ENCODE results near the gene NDUFC2.

DNA sequence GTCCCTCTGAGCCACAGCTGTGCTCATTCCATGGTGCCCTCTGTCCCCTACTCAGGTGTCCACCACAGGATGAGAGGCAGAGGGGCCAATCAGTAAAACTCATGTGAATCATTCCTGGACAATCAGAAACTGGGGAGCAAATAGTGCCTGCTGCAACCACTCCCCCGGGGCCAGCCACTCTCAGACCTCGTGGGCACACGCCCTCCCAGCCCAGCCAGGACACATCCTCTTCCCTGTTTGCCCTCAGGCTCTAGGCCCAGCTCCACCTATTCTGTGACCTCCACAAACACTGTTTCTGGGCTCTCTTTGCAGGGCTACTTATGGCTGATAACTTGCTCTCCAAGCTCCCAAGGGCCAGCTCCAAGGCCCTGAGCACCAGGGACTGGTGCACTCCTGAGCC lies 42.6 kb downstream of the NDUFC2 start:
- TF ChIP-seq POLR2AphosphoS5 (IDR thresholded peaks at IDR 0.05; ENCODE audit: low read depth) (no peak), REST (IDR thresholded peaks at IDR 0.05; ENCODE audit: unreplicated experiment) (no peak), EZH2 (IDR thresholded peaks at IDR 0.05; ENCODE audit: low read depth, unreplicated experiment) (no peak), EZH2phosphoT487 (IDR thresholded peaks at IDR 0.05; ENCODE audit: unreplicated experiment) (no peak), CREB1 (CRISPR knock-in tag; IDR thresholded peaks at IDR 0.05; ENCODE audit: low read depth) (no peak), STAT1 (IDR thresholded peaks at IDR 0.05; ENCODE audit: unreplicated experiment) (no peak), ZNF331 (CRISPR knock-in tag; IDR thresholded peaks at IDR 0.05; ENCODE audit: low read depth) (no peak), ZNF114 (CRISPR knock-in tag; IDR thresholded peaks at IDR 0.05) (no peak)
- TF ChIP-seq, protein P1, sequence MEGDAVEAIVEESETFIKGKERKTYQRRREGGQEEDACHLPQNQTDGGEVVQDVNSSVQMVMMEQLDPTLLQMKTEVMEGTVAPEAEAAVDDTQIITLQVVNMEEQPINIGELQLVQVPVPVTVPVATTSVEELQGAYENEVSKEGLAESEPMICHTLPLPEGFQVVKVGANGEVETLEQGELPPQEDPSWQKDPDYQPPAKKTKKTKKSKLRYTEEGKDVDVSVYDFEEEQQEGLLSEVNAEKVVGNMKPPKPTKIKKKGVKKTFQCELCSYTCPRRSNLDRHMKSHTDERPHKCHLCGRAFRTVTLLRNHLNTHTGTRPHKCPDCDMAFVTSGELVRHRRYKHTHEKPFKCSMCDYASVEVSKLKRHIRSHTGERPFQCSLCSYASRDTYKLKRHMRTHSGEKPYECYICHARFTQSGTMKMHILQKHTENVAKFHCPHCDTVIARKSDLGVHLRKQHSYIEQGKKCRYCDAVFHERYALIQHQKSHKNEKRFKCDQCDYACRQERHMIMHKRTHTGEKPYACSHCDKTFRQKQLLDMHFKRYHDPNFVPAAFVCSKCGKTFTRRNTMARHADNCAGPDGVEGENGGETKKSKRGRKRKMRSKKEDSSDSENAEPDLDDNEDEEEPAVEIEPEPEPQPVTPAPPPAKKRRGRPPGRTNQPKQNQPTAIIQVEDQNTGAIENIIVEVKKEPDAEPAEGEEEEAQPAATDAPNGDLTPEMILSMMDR (conservative IDR thresholded peaks at IDR 0.05; ENCODE audit: low read depth in 2 of 2) = no peak
- TF ChIP-seq, protein P2, sequence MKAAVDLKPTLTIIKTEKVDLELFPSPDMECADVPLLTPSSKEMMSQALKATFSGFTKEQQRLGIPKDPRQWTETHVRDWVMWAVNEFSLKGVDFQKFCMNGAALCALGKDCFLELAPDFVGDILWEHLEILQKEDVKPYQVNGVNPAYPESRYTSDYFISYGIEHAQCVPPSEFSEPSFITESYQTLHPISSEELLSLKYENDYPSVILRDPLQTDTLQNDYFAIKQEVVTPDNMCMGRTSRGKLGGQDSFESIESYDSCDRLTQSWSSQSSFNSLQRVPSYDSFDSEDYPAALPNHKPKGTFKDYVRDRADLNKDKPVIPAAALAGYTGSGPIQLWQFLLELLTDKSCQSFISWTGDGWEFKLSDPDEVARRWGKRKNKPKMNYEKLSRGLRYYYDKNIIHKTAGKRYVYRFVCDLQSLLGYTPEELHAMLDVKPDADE (IDR thresholded peaks at IDR 0.05) = no peak
